Endodermal cell (in vitro differentiated cells): ENCODE results near the gene SCRN2. TPM values are rescaled to one million over a fixed set of nuclear protein-coding genes. Genes with fewer than 3 reads are reported as not detected.

ENCODE experiments used
- DNase-seq: peaks from one replicate; pipeline ENCODE4 v3.0.0-alpha.2; 2017
- H3K27ac ChIP-seq: 2 replicates; pipeline ENCODE4 v1.5.1; 2013; ENCODE audit warnings: mild to moderate bottlenecking, low read depth, low read length, moderate library complexity
- H3K27me3 ChIP-seq: 2 replicates; pipeline ENCODE4 v1.6.1; 2013; ENCODE audit warnings: mild to moderate bottlenecking, low read length, moderate library complexity; ENCODE audit not compliant: insufficient read depth, control insufficient read depth, poor library complexity, severe bottlenecking
- H3K36me3 ChIP-seq: 2 replicates; pipeline ENCODE4 v1.7.0; 2013; ENCODE audit warnings: mild to moderate bottlenecking, low read length, moderate library complexity; ENCODE audit not compliant: control insufficient read depth, insufficient read depth
- H3K4me1 ChIP-seq: one replicate; pipeline ENCODE4 v1.7.0; 2013; ENCODE audit warnings: low read length; ENCODE audit not compliant: control insufficient read depth, insufficient read depth
- H3K4me3 ChIP-seq: 2 replicates; pipeline ENCODE4 v1.5.1; 2013; ENCODE audit warnings: mild to moderate bottlenecking, low read length, moderate library complexity
- H3K9ac ChIP-seq: 2 replicates; pipeline ENCODE4 v1.6.1; 2013; ENCODE audit warnings: mild to moderate bottlenecking, low read length, moderate library complexity; ENCODE audit not compliant: poor library complexity, severe bottlenecking; ENCODE audit errors: extremely low read depth
- H3K9me3 ChIP-seq: 2 replicates; pipeline ENCODE4 v1.6.1; 2013; ENCODE audit warnings: mild to moderate bottlenecking, low read length, moderate library complexity; ENCODE audit not compliant: control insufficient read depth
- H3K27ac Mint-ChIP-seq: 2 replicates; pipeline ENCODE4 v1.8.0; 2020; ENCODE audit warnings: mixed read lengths
- H3K27me3 Mint-ChIP-seq: 2 replicates; pipeline ENCODE4 v1.8.0; 2021; ENCODE audit warnings: mild to moderate bottlenecking, mixed read lengths; ENCODE audit not compliant: insufficient read depth
- H3K36me3 Mint-ChIP-seq: 2 replicates; pipeline ENCODE4 v1.8.0; 2020; ENCODE audit warnings: low read depth, mixed read lengths
- H3K4me1 Mint-ChIP-seq: 2 replicates; pipeline ENCODE4 v1.8.0; 2020; ENCODE audit warnings: mixed read lengths
- H3K4me3 Mint-ChIP-seq: 2 replicates; pipeline ENCODE4 v1.8.0; 2020; ENCODE audit warnings: mild to moderate bottlenecking, moderate library complexity, mixed read lengths
- H3K9me3 Mint-ChIP-seq: 2 replicates; pipeline ENCODE4 v1.8.0; 2020; ENCODE audit warnings: mild to moderate bottlenecking, mixed read lengths
- CTCF ChIP-seq: fragments of 200-600 bp; sonication (generic); conservative IDR thresholded peaks from 2 replicates; pipeline ENCODE4 v1.5.0; 2021; ENCODE audit warnings: antibody characterized with exemption, mild to moderate bottlenecking
- WGBS, 2 experiments: methylation state at CpG; one replicate each; pipeline versions ENCODE4 v1.1.5 to v1.1.7; 2013; ENCODE audit warnings: missing lambda C conversion rate in 2 of 2, mixed read lengths in 1 of 2; ENCODE audit not compliant: insufficient coverage in 1 of 2, insufficient read length in 1 of 2; 5-methylcytosine and 5-hydroxymethylcytosine counted together
- total RNA-seq, 2 donors: library from RNA; stranded (reverse); fragmentation: NEBNext Ultra II Directional in 1 of 2; extraction: Animal tissue kit (Norgen Biotek cat#: 25700) in 1 of 2; gene quantifications; 2 replicates in 1 of 2; 3 replicates in 1 of 2; pipeline ENCODE4 v1.2.1, GENCODE V29; 2021

SCRN2 gene
- total RNA-seq, 2 donors from 2014 or later = 54.5 to 71.9 TPM

DNA sequence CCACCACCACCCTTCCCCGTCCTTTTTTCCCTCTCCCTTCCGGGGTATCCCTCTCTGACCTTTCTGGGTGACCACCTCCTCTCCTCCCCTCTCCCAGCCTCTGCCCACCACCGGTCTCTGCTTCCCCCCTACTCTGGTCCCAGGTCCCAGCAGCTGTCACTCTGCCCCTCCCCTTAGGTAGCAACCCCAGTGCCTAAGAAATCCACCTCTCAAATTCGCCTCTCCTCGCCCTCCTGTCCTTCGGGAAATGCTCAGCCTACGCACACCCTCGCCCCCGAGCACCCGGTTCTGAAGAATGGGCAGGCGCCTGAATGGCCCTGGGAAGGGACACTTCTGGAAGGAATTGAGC is 10.7 kb upstream of the SCRN2 start:
- Mint-ChIP-seq H3K4me1 (peaks cover 30% of the 10 kb centered on the region), H3K9me3 (no peaks in the 10 kb centered on the region), H3K36me3 (no peaks in the 10 kb centered on the region), H3K4me3 (peak overlapping the region; percentile 69), H3K27ac (no peak overlapping the region), H3K27me3 (peaks cover 95% of the 10 kb centered on the region)
- Histone ChIP-seq H3K27ac (no peak overlapping the region), H3K4me3 (no peak overlapping the region), H3K9me3 (no peaks in the 10 kb centered on the region), H3K4me1 (no peaks in the 10 kb centered on the region), H3K27me3 (peaks cover 87% of the 10 kb centered on the region), H3K9ac (no peak overlapping the region), H3K36me3 (no peaks in the 10 kb centered on the region)
- 14 to 28% methylated on average over 7 to 11 of the region's 11 CpGs for WGBS, 2 experiments
- no peak for TF ChIP-seq CTCF
- peak; percentile 84 for DNase-seq

- Mint-ChIP-seq H3K4me1 (peaks cover 25% of the 10 kb centered on the region), H3K9me3 (no peaks in the 10 kb centered on the region), H3K27me3 (peaks cover 95% of the 10 kb centered on the region), H3K36me3 (no peaks in the 10 kb centered on the region), H3K4me3 (peak within 1 kb of the TSS; percentile 69), H3K27ac (no peak within 1 kb of the TSS)
- peak; percentile 55 for TF ChIP-seq CTCF
- Histone ChIP-seq H3K27me3 (peaks cover 96% of the 10 kb centered on the region), H3K4me3 (peak within 1 kb of the TSS; percentile 75), H3K27ac (no peak within 1 kb of the TSS), H3K9ac (no peak within 1 kb of the TSS), H3K36me3 (no peaks in the 10 kb centered on the region), H3K4me1 (no peaks in the 10 kb centered on the region), H3K9me3 (no peaks in the 10 kb centered on the region)
- DNase-seq = peak; percentile 98
- WGBS, 2 experiments = 2 to 3% methylated on average over 30 to 61 of the region's 71 CpGs
Measured at GRCh38 chr17:47850692-47851573, 9.9 kb upstream of the SCRN2 start, which contains the start of gene SP6. SP6 (minus strand) TSS chr17:47851163; CDS start chr17:47848429, 2,734 bp downstream.

DNA sequence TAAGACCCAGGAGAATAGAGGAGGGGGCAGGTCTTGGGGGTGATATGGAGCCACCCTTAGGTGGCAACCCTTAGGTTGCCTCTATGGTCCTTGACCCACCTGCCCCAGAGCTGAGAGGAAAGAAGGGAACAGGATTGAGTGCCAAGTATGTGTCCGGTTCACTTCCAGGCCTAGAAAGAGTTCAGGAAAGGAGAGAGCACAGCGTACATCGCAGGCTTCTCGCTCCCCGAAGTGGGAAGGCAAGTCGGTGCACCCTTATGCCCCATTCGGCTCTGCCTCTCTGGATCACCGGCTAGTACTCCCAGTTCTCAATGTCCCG is 9.3 kb upstream of the SCRN2 start:
- Histone ChIP-seq H3K4me1 (no peaks in the 10 kb centered on the region), H3K27ac (no peak overlapping the region), H3K27me3 (peaks cover 97% of the 10 kb centered on the region), H3K4me3 (peak overlapping the region; percentile 75), H3K36me3 (no peaks in the 10 kb centered on the region), H3K9me3 (no peaks in the 10 kb centered on the region), H3K9ac (no peak overlapping the region)
- no peak for TF ChIP-seq CTCF
- 22 to 31% methylated on average over 8 to 9 of the region's 9 CpGs for WGBS, 2 experiments
- Mint-ChIP-seq H3K36me3 (no peaks in the 10 kb centered on the region), H3K27me3 (peaks cover 95% of the 10 kb centered on the region), H3K27ac (no peak overlapping the region), H3K4me3 (peak overlapping the region; percentile 69), H3K4me1 (peaks cover 19% of the 10 kb centered on the region), H3K9me3 (no peaks in the 10 kb centered on the region)
- no peak for DNase-seq
